Stomach (tissue), 4 donors: ENCODE results near the gene KRT1.

Experiments used
- POLR2A ChIP-seq, 4 donors: fragments of 450-650 bp; IDR thresholded peaks; one replicate each; pipeline ENCODE4 v1.6.1; 2016; ENCODE audit warnings: antibody characterized with exemption in 4 of 4, control low read depth in 2 of 4, mild to moderate bottlenecking in 1 of 4, moderate library complexity in 1 of 4
- TF ChIP-seq, protein P1 (sequence below), 7 experiments: fragments of 450-650 bp in 4 of 7; fragments of 200-600 bp in 3 of 7; sonication (generic) in 3 of 7; IDR thresholded peaks; one replicate each; pipeline ENCODE4 v1.5.1; 2016 to 2019; ENCODE audit warnings: antibody characterized with exemption in 7 of 7, control low read depth in 2 of 7, mild to moderate bottlenecking in 1 of 7

DNA sequence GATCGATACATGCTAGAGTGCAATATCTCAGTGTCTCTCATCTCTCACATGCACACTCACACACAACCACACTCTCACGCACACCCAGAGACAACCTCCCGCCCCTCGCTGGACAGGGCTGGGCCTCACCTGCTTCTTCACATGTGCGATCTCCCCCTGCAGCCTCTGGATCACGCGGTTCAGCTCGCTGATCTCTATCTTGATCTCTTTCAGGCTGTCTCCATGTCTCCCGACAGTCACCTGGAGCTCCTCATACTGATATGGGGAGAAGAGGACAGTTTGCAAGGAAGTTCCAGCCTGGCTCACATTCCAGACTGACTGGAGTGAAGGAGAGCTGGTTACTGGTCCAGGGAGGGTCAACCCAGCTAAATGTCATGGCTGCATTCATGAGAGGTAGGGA lies 32.6 kb downstream of the KRT1 start:
- TF ChIP-seq, protein P1, sequence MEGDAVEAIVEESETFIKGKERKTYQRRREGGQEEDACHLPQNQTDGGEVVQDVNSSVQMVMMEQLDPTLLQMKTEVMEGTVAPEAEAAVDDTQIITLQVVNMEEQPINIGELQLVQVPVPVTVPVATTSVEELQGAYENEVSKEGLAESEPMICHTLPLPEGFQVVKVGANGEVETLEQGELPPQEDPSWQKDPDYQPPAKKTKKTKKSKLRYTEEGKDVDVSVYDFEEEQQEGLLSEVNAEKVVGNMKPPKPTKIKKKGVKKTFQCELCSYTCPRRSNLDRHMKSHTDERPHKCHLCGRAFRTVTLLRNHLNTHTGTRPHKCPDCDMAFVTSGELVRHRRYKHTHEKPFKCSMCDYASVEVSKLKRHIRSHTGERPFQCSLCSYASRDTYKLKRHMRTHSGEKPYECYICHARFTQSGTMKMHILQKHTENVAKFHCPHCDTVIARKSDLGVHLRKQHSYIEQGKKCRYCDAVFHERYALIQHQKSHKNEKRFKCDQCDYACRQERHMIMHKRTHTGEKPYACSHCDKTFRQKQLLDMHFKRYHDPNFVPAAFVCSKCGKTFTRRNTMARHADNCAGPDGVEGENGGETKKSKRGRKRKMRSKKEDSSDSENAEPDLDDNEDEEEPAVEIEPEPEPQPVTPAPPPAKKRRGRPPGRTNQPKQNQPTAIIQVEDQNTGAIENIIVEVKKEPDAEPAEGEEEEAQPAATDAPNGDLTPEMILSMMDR (IDR thresholded peaks at IDR 0.05) = no peak
- TF ChIP-seq POLR2A (IDR thresholded peaks at IDR 0.05) = no peak
